ENCODE data around the gene FAF1.
"Not testable (repeated sequence)": the region's sequence is repeated elsewhere in the genome, so short reads cannot be mapped to it uniquely, and the experiment has no call there.

FAF1 gene

DNA sequence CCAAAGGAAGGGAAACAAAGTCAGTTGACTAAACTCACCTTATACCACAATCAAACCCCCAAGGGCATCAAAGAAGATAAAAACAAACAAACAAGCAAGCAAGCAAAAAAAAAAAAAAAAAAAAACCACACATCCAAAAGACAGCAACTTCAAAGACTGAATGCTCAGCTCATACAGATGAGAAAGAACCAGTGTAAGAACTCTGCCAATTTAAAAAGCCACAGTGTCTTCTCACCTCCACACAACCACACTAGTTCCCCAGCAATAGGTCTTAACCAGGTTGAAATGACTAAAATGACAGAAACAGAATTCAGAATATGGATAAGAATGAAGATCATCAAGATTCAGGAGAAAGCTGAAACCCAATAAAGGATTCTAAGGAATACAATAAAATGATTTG lies 193.4 kb downstream of the FAF1 start:
- no peaks in the 10 kb centered on the region for H3K27me3 ChIP-seq (ENCODE audit: insufficient read depth, low read depth, severe bottlenecking)
- no peak overlapping the region for H3K27ac ChIP-seq
- peaks cover under 1% of the 10 kb centered on the region for H3K36me3 ChIP-seq
- H3K4me3 ChIP-seq (ENCODE audit: low read depth, low read length) = no peak overlapping the region
- TF ChIP-seq, protein P1, sequence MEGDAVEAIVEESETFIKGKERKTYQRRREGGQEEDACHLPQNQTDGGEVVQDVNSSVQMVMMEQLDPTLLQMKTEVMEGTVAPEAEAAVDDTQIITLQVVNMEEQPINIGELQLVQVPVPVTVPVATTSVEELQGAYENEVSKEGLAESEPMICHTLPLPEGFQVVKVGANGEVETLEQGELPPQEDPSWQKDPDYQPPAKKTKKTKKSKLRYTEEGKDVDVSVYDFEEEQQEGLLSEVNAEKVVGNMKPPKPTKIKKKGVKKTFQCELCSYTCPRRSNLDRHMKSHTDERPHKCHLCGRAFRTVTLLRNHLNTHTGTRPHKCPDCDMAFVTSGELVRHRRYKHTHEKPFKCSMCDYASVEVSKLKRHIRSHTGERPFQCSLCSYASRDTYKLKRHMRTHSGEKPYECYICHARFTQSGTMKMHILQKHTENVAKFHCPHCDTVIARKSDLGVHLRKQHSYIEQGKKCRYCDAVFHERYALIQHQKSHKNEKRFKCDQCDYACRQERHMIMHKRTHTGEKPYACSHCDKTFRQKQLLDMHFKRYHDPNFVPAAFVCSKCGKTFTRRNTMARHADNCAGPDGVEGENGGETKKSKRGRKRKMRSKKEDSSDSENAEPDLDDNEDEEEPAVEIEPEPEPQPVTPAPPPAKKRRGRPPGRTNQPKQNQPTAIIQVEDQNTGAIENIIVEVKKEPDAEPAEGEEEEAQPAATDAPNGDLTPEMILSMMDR (IDR thresholded peaks at IDR 0.05; ENCODE audit: low read depth, low read length) = no peak
- no peaks in the 10 kb centered on the region for H3K9me3 ChIP-seq (ENCODE audit: severe bottlenecking)
- no peak for DNase-seq

DNA sequence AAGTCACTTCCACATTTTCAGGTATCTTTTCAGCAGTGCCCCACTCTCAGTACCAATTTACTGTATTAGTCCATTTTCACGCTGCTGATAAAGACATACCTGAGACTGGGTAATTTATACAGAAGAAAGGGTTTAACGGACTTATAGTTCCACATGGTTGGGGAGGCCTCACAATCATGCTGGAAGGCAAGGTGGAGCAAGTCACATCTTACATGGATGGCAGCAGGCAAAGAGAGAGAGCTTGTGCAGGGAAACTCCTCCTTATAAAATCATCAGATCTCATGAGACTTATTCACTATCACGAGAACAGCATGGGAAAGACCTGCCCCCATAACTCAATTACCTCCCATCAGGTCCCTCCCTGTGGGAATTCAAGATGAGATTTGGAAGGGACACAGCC lies 203.5 kb downstream of the FAF1 start:
- peaks cover 11% of the 10 kb centered on the region; the same call in 1 of the 2 replicates for H3K36me3 ChIP-seq
- not testable (repeated sequence) for H3K27ac ChIP-seq; H3K9me3 ChIP-seq (ENCODE audit: severe bottlenecking); H3K4me3 ChIP-seq (ENCODE audit: low read depth, low read length); DNase-seq; H3K27me3 ChIP-seq (ENCODE audit: insufficient read depth, low read depth, severe bottlenecking)

DNA sequence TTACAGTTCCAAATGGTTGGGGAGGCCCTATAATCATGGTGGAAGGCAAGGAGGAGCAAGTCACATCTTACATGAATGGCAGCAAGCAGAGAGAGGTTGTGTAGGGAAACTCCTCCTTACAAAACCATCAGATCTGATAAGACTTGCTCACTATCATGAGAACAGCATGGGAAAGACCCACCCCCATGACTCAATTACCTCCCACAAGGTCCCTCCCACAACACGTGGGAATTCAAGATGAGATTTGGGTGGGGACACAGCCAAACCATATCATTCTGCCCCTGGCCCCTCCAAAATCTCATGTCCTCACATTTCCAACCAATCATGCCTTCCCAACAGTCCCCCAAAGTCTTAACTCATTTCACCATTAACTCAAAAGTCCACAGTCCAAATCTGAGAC lies 205.3 kb downstream of the FAF1 start:
- peaks cover 11% of the 10 kb centered on the region; the same call in 1 of the 2 replicates for H3K36me3 ChIP-seq
- not testable (repeated sequence) for H3K9me3 ChIP-seq (ENCODE audit: severe bottlenecking); H3K27me3 ChIP-seq (ENCODE audit: insufficient read depth, low read depth, severe bottlenecking); H3K27ac ChIP-seq; H3K4me3 ChIP-seq (ENCODE audit: low read depth, low read length); DNase-seq

DNA sequence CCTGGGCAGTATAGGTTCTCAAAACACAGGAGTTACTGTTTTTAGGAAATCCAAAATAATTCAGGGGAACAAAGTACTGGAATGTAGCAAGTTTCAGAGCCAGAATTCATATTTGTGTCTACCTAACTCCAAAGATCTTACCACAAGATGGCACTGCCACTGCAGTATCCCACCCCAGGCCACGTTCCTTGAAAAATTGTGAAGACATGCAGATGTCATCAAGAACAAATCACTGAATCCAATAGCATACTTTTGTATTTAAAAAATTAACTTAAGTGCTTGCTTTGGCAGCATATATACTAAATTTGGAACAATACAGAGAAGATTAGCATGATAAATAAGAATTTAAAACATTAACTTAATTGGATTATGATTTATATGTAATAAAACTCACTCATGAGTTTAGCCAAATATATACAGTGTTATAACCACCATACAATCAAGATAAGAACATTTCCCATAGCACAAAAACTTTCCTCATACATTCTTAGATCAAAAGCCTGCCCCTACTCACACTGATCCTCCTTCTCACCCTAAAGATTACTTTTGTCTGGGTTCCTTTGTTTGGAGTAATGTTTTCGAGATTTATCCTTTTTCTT lies 209.9 kb downstream of the FAF1 start:
- Histone ChIP-seq H3K27ac (no peak overlapping the region), H3K9me3 (ENCODE audit: severe bottlenecking) (no peaks in the 10 kb centered on the region), H3K27me3 (ENCODE audit: insufficient read depth, low read depth, severe bottlenecking) (no peaks in the 10 kb centered on the region), H3K36me3 (no peaks in the 10 kb centered on the region), H3K4me3 (ENCODE audit: low read depth, low read length) (no peak overlapping the region)
- TF ChIP-seq, protein P1 (IDR thresholded peaks at IDR 0.05; ENCODE audit: low read depth, low read length) = peak; percentile 36; the same call in 1 of the 2 replicates
- peak; percentile 18 for DNase-seq

DNA sequence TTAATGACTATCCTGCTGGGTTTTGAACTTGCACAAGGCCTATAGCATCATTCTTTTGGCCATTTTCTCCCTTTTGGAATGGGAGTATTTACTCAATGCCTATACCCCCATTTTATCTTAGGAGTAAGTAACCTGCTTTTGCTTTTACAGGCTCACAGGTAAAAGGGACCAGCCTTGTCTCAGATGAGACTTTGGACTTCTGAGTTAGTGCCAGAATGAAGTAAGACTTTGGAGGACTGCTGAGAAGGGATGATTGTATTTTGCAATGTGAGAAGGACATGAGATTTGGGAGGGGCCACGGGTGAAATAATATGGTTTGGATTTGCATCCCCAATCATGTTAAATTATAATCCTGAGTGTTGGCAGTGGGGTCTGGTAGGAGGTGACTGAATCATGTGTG lies 212.7 kb downstream of the FAF1 start:
- no peaks in the 10 kb centered on the region for H3K27me3 ChIP-seq (ENCODE audit: insufficient read depth, low read depth, severe bottlenecking)
- H3K9me3 ChIP-seq (ENCODE audit: severe bottlenecking) = no peaks in the 10 kb centered on the region

DNA sequence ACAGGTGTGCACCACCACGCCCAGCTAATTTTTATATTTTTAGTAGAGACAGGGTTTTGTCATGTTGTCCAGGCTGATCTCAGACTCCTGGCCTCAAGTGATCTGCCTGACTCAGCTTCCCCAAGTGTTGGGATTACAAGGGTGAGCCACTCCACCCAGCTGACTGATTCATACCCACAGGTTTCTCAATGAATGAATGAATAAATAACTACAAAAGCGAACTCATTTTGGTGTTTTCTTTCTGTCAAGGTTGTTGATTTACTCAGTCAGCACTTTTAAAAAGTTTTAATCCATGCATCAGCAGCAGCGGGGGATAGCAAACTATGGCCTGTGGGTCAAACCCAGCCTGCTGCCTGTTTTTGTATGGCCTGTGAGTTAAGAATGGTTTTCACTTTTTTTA lies 217.5 kb downstream of the FAF1 start:
- H3K27ac ChIP-seq = no peak overlapping the region
- no peaks in the 10 kb centered on the region for H3K9me3 ChIP-seq (ENCODE audit: severe bottlenecking)
- H3K36me3 ChIP-seq = peaks cover 34% of the 10 kb centered on the region
- no peaks in the 10 kb centered on the region for H3K27me3 ChIP-seq (ENCODE audit: insufficient read depth, low read depth, severe bottlenecking)
- DNase-seq = no peak
- TF ChIP-seq, protein P1 (IDR thresholded peaks at IDR 0.05; ENCODE audit: low read depth, low read length) = no peak
- no peak overlapping the region for H3K4me3 ChIP-seq (ENCODE audit: low read depth, low read length)

More for the DNA sequence above, 212.7 kb downstream of the FAF1 start:
- Histone ChIP-seq H3K36me3 (peaks cover 16% of the 10 kb centered on the region), H3K4me3 (ENCODE audit: low read depth, low read length) (no peak overlapping the region), H3K27ac (no peak overlapping the region)
- TF ChIP-seq, protein P1 (IDR thresholded peaks at IDR 0.05; ENCODE audit: low read depth, low read length) = no peak
- no peak for DNase-seq

DNA sequence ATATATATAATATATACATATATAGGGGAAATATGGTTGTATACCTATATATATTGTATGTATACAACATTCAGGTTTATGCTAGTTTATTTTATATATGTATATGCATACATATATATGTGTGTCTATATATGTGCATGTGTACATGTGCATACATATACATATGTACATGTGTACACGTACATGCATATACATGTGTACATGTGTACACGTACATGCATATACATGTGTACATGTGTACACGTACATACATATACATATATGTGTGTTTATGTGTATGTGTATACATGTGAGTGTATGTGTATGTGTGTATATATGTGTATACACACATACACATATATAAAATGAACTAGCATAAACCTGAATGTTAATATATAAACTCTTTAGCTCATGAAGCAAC lies 220.9 kb downstream of the FAF1 start:
- Histone ChIP-seq H3K36me3 (peaks cover 44% of the 10 kb centered on the region), H3K27me3 (ENCODE audit: insufficient read depth, low read depth, severe bottlenecking) (no peaks in the 10 kb centered on the region), H3K27ac (no peak overlapping the region), H3K4me3 (ENCODE audit: low read depth, low read length) (no peak overlapping the region), H3K9me3 (ENCODE audit: severe bottlenecking) (no peaks in the 10 kb centered on the region)
- no peak for DNase-seq
- TF ChIP-seq, protein P1 (IDR thresholded peaks at IDR 0.05; ENCODE audit: low read depth, low read length) = no peak
